HepG2 (cell line): ENCODE measurements around the gene UBAP1L. TPM values are rescaled to one million over a fixed set of nuclear protein-coding genes. Genes with fewer than 3 reads are reported as not detected.
"Not testable (repeated sequence)": the region's sequence is repeated elsewhere in the genome, so short reads cannot be mapped to it uniquely, and the experiment has no call there.

ENCODE experiments used
- ATAC-seq: fragments of 200-7000 bp; cut with Tn5 transposase; 3 replicates; pipeline ENCODE4 v1.9.1; 2020; ENCODE audit warnings: mild to moderate bottlenecking, moderate library complexity
- BruUV-seq: library from RNA; stranded (reverse); fragments of 400-500 nt; replicated peaks from 2 replicates; lab custom pipeline; 2021; lab: Mats Ljungman, UMichigan
- CTCF ChIA-PET: fragments of 300-600 bp; formaldehyde crosslinking; extraction: SDS; loops from one replicate; lab custom pipeline; 2021; ENCODE audit warnings: low total read pairs, inconsistent platforms, low intra/inter-chr PET ratio; lab: Yijun Ruan, JAX
- POLR2A ChIA-PET: fragments of 350-600 bp; sonication (Branson Sonifier 250); formaldehyde crosslinking; loops from one replicate; lab custom pipeline; 2020; ENCODE audit warnings: antibody characterized with exemption, inconsistent platforms; lab: Yijun Ruan, JAX
- DNase-seq: peaks from one replicate; pipeline ENCODE4 v3.0.0-alpha.2; 2015; ENCODE audit warnings: low spot score
- FAIRE-seq: peaks from 3 replicates; lab custom pipeline; 2011; peaks lifted over from hg19 to GRCh38; lab: Jason Lieb, UNC
- H2AFZ ChIP-seq: one replicate; pipeline ENCODE4 v1.6.1; 2011; ENCODE audit warnings: low read length, inconsistent platforms
- H3K27ac ChIP-seq: fragments of 300-600 bp; 3 replicates; pipeline ENCODE4 v1.8.0; 2011; ENCODE audit warnings: mixed run types, mild to moderate bottlenecking, mixed read lengths, low read length, inconsistent platforms; ENCODE audit not compliant: insufficient read depth; ENCODE audit errors: extremely low read length
- H3K27me3 ChIP-seq, 2 experiments: fragments of 200-600 bp in 1 of 2; 2 replicates in 1 of 2; 3 replicates in 1 of 2; pipeline versions ENCODE4 v1.6.0 to v1.8.0; 2011; ENCODE audit warnings: low read length in 2 of 2, mild to moderate bottlenecking in 2 of 2, moderate library complexity in 2 of 2, inconsistent platforms in 1 of 2; ENCODE audit not compliant: insufficient read depth in 2 of 2, control insufficient read depth in 1 of 2
- H3K36me3 ChIP-seq, 2 experiments: fragments of 200-600 bp in 1 of 2; replicated peaks in 1 of 2; 2 replicates in 1 of 2; 3 replicates in 1 of 2; pipeline versions ENCODE4 v1.5.1 to v1.8.0; 2011; ENCODE audit warnings: low read length in 2 of 2, inconsistent platforms in 1 of 2; ENCODE audit not compliant: insufficient read depth in 2 of 2, control insufficient read depth in 1 of 2
- H3K4me1 ChIP-seq: 2 replicates; pipeline ENCODE4 v1.5.1; 2012; ENCODE audit warnings: low read length, inconsistent platforms; ENCODE audit not compliant: insufficient read depth
- H3K4me2 ChIP-seq: 2 replicates; pipeline ENCODE4 v1.6.0; 2011; ENCODE audit warnings: low read depth, low read length, inconsistent platforms
- H3K4me3 ChIP-seq, 3 experiments: fragments of 200-600 bp in 1 of 3; sonication (generic), shearing (Covaris generic) in 1 of 3; replicated peaks in 1 of 3; 2 replicates each; pipeline ENCODE4 v1.5.1; 2011 to 2016; ENCODE audit warnings: low read length in 3 of 3, inconsistent platforms in 2 of 3, low read depth in 2 of 3, mild to moderate bottlenecking in 2 of 3, control low read depth in 1 of 3, mixed read lengths in 1 of 3; ENCODE audit not compliant: insufficient read depth in 1 of 3
- H3K79me2 ChIP-seq: one replicate; pipeline ENCODE4 v1.6.1; 2011; ENCODE audit warnings: low read length, inconsistent platforms; ENCODE audit not compliant: insufficient read depth
- H3K9ac ChIP-seq: 2 replicates; pipeline ENCODE4 v1.6.0; 2011; ENCODE audit warnings: mild to moderate bottlenecking, low read depth, low read length, inconsistent platforms; ENCODE audit not compliant: insufficient read depth
- H3K9me3 ChIP-seq: 2 replicates; pipeline ENCODE4 v1.5.1; 2012; ENCODE audit warnings: mild to moderate bottlenecking, low read length
- H4K20me1 ChIP-seq: 2 replicates; pipeline ENCODE4 v1.6.0; 2011; ENCODE audit warnings: inconsistent platforms, mild to moderate bottlenecking, low read length, moderate library complexity; ENCODE audit not compliant: insufficient read depth
- ARNTL ChIP-seq: sonication (generic); formaldehyde crosslinking; IDR thresholded peaks from 2 replicates; pipeline ENCODE4 v1.4.0; 2020; ENCODE audit warnings: mild to moderate bottlenecking, missing genetic modification reagents
- DRAP1 ChIP-seq: IDR thresholded peaks from 2 replicates; pipeline ENCODE4 v1.6.1; 2016; ENCODE audit warnings: missing genetic modification reagents, missing compliant biosample characterization
- FOXA1 ChIP-seq, 2 experiments: fragments of 450-650 bp in 1 of 2; sonication (generic) in 1 of 2; formaldehyde crosslinking in 1 of 2; IDR thresholded peaks; 2 replicates each; pipeline versions ENCODE4 v1.4.0 to v1.6.1; 2016 to 2020; ENCODE audit warnings: missing genetic modification reagents in 1 of 2
- HMGXB4 ChIP-seq, 2 experiments: sonication (generic) in 1 of 2; formaldehyde crosslinking in 1 of 2; IDR thresholded peaks; 2 replicates each; pipeline versions ENCODE4 v1.4.0 to v1.6.1; 2018 to 2020; ENCODE audit warnings: missing genetic modification reagents in 2 of 2, borderline replicate concordance in 1 of 2, low read depth in 1 of 2, mild to moderate bottlenecking in 1 of 2, missing biosample characterization in 1 of 2
- HNF1B ChIP-seq: sonication (generic); formaldehyde crosslinking; IDR thresholded peaks from 2 replicates; pipeline ENCODE4 v1.5.1; 2020; ENCODE audit warnings: mild to moderate bottlenecking, moderate library complexity, missing genetic modification reagents
- PATZ1 ChIP-seq: sonication (generic); formaldehyde crosslinking; IDR thresholded peaks from 2 replicates; pipeline ENCODE4 v1.4.0; 2020; ENCODE audit warnings: missing genetic modification reagents
- USF2 ChIP-seq, 2 experiments: sonication (generic) in 1 of 2; formaldehyde crosslinking in 1 of 2; IDR thresholded peaks; 2 replicates each; pipeline versions ENCODE4 v1.5.1 to v1.6.1; 2011 to 2020; ENCODE audit warnings: borderline replicate concordance in 1 of 2, low read depth in 1 of 2, low read length in 1 of 2, mild to moderate bottlenecking in 1 of 2, missing genetic modification reagents in 1 of 2, moderate library complexity in 1 of 2
- ZNF414 ChIP-seq: sonication (generic); formaldehyde crosslinking; IDR thresholded peaks from 2 replicates; pipeline ENCODE4 v1.5.0; 2020; ENCODE audit warnings: missing genetic modification reagents
- ZNF652 ChIP-seq: IDR thresholded peaks from 2 replicates; pipeline ENCODE4 v1.6.1; 2016; ENCODE audit warnings: low read depth, borderline replicate concordance
- WGBS: methylation state at CpG from one replicate; pipeline ENCODE4 v1.1.6; 2017; ENCODE audit warnings: low lambda C conversion rate; 5-methylcytosine and 5-hydroxymethylcytosine counted together
- in situ Hi-C: cut with HindIII; loops from 2 replicates; pipeline ENCODE4 v1.10.0; 2017; ENCODE audit warnings: low pct_unique_long_range_greater_than_20kb; ENCODE audit not compliant: extremely low pct_ligation_motif_present
- intact Hi-C: fragments of 100-400 bp; cut with micrococcal nuclease; formaldehyde crosslinking; loops from one replicate; pipeline ENCODE4 v1.10.0; 2022; ENCODE audit not compliant: unreplicated experiment
- polyA plus RNA-seq, 8 experiments: library from polyadenylated mRNA; depleted of rRNA in 3 of 8; stranded (reverse) in 7 of 8; unstranded in 1 of 8; fragments of >200 nt; fragmentation: Illumina TruSeq in 4 of 8; extraction: Trizol in 4 of 8; gene quantifications; 2 replicates each; pipeline versions ENCODE4 v1.2.1 to v1.2.3, GENCODE V29; 2011 to 2016; ENCODE audit warnings: low read depth in 4 of 8, missing spikeins in 1 of 8, mixed read lengths in 1 of 8; ENCODE audit not compliant: insufficient read depth in 1 of 8
- total RNA-seq, 5 experiments: library from RNA; depleted of rRNA; stranded (reverse); fragments of >200 nt; fragmentation: Illumina TruSeq; extraction: Trizol; gene quantifications; 2 replicates each; pipeline ENCODE4 v1.2.3, GENCODE V29; 2016; ENCODE audit warnings: low read depth in 1 of 5

UBAP1L gene
- total and polyA plus RNA-seq, 2 of the 13 experiments (the other 11 are each of a cell fraction or from before 2014, with no cell fraction given), result 0.86 to 1.4 TPM

GRCh38 chr15:65044218-65044617 lies 70.8 kb downstream of the UBAP1L start:
- ChIA-PET CTCF (interaction anchor here (1.0 kb wide), 1 partner anchor 10 kb away, joined by 3 read pairs; no protein-coding TSS in a partner anchor), POLR2A (interaction anchor here (0.6 to 2.1 kb wide), 10 partner anchors 10 to 334 kb away, joined by 3 to 8 read pairs (median 5); partner anchors contain the start of genes CLPX, PARP16, PDCD7 and RNU5B-1)
- intact Hi-C loops; in situ Hi-C loops; H4K20me1 ChIP-seq; H3K36me3 ChIP-seq; H3K9me3 ChIP-seq; H2AFZ ChIP-seq; H3K27me3 ChIP-seq; H3K79me2 ChIP-seq; BruUV-seq; TF ChIP-seq FOXA1 (IDR thresholded peaks at IDR 0.05): not testable (repeated sequence)
- Histone ChIP-seq H3K4me2 (peak overlapping the region; percentile 75), H3K4me1 (peaks cover 90% of the 10 kb centered on the region), H3K4me3 (peak overlapping the region in 2 of 3 experiments; percentile 18 to 32; a peak in 3 of 6 replicates), H3K9ac (peak overlapping the region; percentile 40; the same call in 1 of the 2 replicates), H3K27ac (peak overlapping the region; percentile 89)
- WGBS, result 2% methylated on average over 5 of the region's 5 CpGs
- ATAC-seq, result peak; percentile 84
- FAIRE-seq, result peak; percentile 57
- peak; percentile 95 for DNase-seq
- TF ChIP-seq ZNF414 (CRISPR knock-in tag) (0 out of 2 replicates have a peak, but pooled peaks have one; percentile 27), ZNF652 (CRISPR knock-in tag) (0 out of 2 replicates have a peak, but pooled peaks have one; percentile 3), HNF1B (CRISPR knock-in tag) (peak; percentile 95), DRAP1 (CRISPR knock-in tag) (peak; percentile 38; the same call in 1 of the 2 replicates), PATZ1 (peak; percentile 18; the same call in 1 of the 2 replicates), ARNTL (CRISPR knock-in tag) (peak; percentile 85), HMGXB4 (CRISPR knock-in tag; IDR thresholded peaks at IDR 0.05; ENCODE audit: borderline replicate concordance in 1 of 2, low read depth in 1 of 2) (peak in 1 of 2 experiments; percentile 8; a peak in 1 of 4 replicates), FOXA1 (CRISPR knock-in tag; IDR thresholded peaks at IDR 0.05) (peak; percentile 60; the same call in 1 of the 2 replicates), USF2 (IDR thresholded peaks at IDR 0.05; ENCODE audit: low read depth, low read length) (peak; percentile 45), USF2 (CRISPR knock-in tag; IDR thresholded peaks at IDR 0.05; ENCODE audit: borderline replicate concordance) (peak; percentile 69; the same call in 1 of the 2 replicates)
